CD4-positive, alpha-beta T cell (primary cell): ENCODE measurements around the gene SLC44A1. TPM values are rescaled to one million over a fixed set of nuclear protein-coding genes. Genes with fewer than 3 reads are reported as not detected.

Source experiments
- ATAC-seq: fragments of 200-7000 bp; cut with Tn5 transposase; one replicate; pipeline ENCODE4 v1.10.0; 2022; ENCODE audit warnings: mild to moderate bottlenecking; ENCODE audit not compliant: poor library complexity
- CTCF ChIA-PET: fragments of 350-600 bp; sonication (Branson Sonifier 250); formaldehyde crosslinking; loops from one replicate; lab custom pipeline; 2021; ENCODE audit warnings: antibody characterized with exemption, inconsistent platforms; lab: Charles Lee
- POLR2A ChIA-PET: fragments of 350-600 bp; sonication (Branson Sonifier 250); formaldehyde crosslinking; loops from one replicate; lab custom pipeline; 2021; ENCODE audit warnings: antibody characterized with exemption, inconsistent platforms; lab: Charles Lee
- DNase-seq, 14 experiments: peaks; one replicate each; pipeline ENCODE4 v3.0.0-alpha.2; 2013 to 2020; ENCODE audit warnings: mixed read lengths in 2 of 14
- H3K27ac ChIP-seq, 2 donors: one replicate each; pipeline versions ENCODE4 v1.5.1 to v1.7.0; 2013; ENCODE audit warnings: low read length in 2 of 2, low read depth in 1 of 2, mild to moderate bottlenecking in 1 of 2
- H3K27me3 ChIP-seq, 2 experiments: 1 replicate in 1 of 2; 2 replicates in 1 of 2; pipeline versions ENCODE4 v1.6.1 to v1.7.0; 2013; ENCODE audit warnings: low read length in 2 of 2, control low read depth in 1 of 2, mild to moderate bottlenecking in 1 of 2, moderate library complexity in 1 of 2; ENCODE audit not compliant: insufficient read depth in 2 of 2, control insufficient read depth in 1 of 2
- H3K36me3 ChIP-seq: one replicate; pipeline ENCODE4 v1.6.1; 2013; ENCODE audit warnings: low read length, control low read depth; ENCODE audit not compliant: insufficient read depth
- H3K4me1 ChIP-seq: one replicate; pipeline ENCODE4 v1.6.1; 2013; ENCODE audit warnings: low read length, control low read depth; ENCODE audit not compliant: insufficient read depth
- H3K4me3 ChIP-seq: one replicate; pipeline ENCODE4 v1.5.1; 2013; ENCODE audit warnings: mild to moderate bottlenecking, low read length, moderate library complexity
- H3K9me3 ChIP-seq, 2 experiments: 1 replicate in 1 of 2; 2 replicates in 1 of 2; pipeline versions ENCODE4 v1.6.1 to v1.7.0; 2013; ENCODE audit warnings: low read length in 2 of 2, mild to moderate bottlenecking in 2 of 2, control low read depth in 1 of 2, moderate library complexity in 1 of 2; ENCODE audit not compliant: control insufficient read depth in 1 of 2, insufficient read depth in 1 of 2
- H3K27ac Mint-ChIP-seq: one replicate; pipeline ENCODE4 v1.8.0; 2020; ENCODE audit warnings: mixed read lengths
- H3K27me3 Mint-ChIP-seq: one replicate; pipeline ENCODE4 v1.8.0; 2021; ENCODE audit warnings: mixed read lengths
- H3K36me3 Mint-ChIP-seq: one replicate; pipeline ENCODE4 v1.8.0; 2021; ENCODE audit warnings: low read depth, mixed read lengths
- H3K4me1 Mint-ChIP-seq: one replicate; pipeline ENCODE4 v1.8.0; 2021; ENCODE audit warnings: low read depth, mixed read lengths
- H3K4me3 Mint-ChIP-seq: one replicate; pipeline ENCODE4 v1.8.0; 2020; ENCODE audit warnings: mild to moderate bottlenecking, mixed read lengths
- H3K9me3 Mint-ChIP-seq: one replicate; pipeline ENCODE4 v1.8.0; 2020; ENCODE audit warnings: mixed read lengths
- CTCF ChIP-seq: fragments of 200-600 bp; IDR thresholded peaks from one replicate; pipeline ENCODE4 v1.8.0; 2022; ENCODE audit warnings: antibody characterized with exemption, mild to moderate bottlenecking
- intact Hi-C, 2 experiments: fragments of 100-400 bp; cut with DNase I in 1 of 2; cut with micrococcal nuclease in 1 of 2; formaldehyde crosslinking; loops; one replicate each; pipeline versions ENCODE4 v1.15.1 to v1.9.0; 2023 to 2025; cut with DNase I, micrococcal nuclease
- total RNA-seq, 174 experiments: library from RNA in 2 of 174; stranded (reverse) in 2 of 174; gene quantifications; one replicate each; pipeline ENCODE4 v1.2.3 and lab custom pipeline; 2021 to 2026

Gene SLC44A1
- total RNA-seq, 2 experiments from 2014 or later = 5.1 to 5.9 TPM

DNA sequence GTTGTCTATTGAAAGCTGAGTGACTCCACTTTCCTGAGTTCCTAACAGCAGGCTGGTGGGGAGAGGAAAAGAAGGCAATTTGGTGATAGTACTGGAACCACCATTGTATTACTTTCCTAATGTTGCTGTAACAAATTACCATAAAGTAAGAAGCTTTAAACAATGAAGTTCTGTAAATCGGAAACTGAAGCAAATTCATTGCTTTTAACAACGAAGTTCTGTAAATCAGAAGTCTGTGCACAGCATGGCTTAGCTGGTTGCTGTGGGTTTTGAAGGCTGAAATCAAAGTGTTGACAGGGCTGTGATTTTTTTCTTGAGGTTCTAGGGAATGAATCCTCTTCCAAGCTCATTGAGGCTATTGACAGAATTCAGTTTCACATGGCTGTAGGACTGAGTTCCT lies 72.3 kb downstream of the SLC44A1 start:
- H3K27me3 ChIP-seq = no peaks in the 10 kb centered on the region
- no peak overlapping the region for H3K27ac Mint-ChIP-seq
- H3K9me3 Mint-ChIP-seq = no peaks in the 10 kb centered on the region

DNA sequence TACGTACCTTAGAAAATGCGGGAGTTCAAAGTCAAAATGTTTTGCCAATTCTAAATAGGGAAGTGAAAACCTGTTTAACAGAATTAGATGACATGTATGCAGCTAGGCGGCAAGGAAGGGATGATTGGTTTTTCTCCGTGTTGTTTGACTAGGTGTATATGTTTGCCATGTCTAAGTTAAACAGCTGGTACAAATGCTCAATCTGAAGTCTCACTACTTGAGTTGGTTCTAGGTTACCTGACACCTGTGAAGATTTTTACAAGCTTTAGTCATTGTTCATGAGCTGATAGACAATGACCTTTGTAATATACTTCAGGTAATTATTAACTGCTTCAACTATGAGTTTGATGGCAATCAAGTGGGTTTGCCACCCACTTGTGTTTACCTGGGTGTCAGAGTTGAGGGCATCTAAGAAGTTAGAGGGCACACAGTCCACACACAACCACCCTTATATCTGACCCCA lies 74.3 kb downstream of the SLC44A1 start:
- Histone ChIP-seq H3K4me3 (no peak overlapping the region), H3K27ac (no peak overlapping the region), H3K36me3 (no peaks in the 10 kb centered on the region), H3K9me3 (no peaks in the 10 kb centered on the region), H3K27me3 (no peaks in the 10 kb centered on the region), H3K4me1 (no peaks in the 10 kb centered on the region)
- ChIA-PET CTCF (no interaction called here), POLR2A (no interaction called here)
- H3K9me3 Mint-ChIP-seq = no peaks in the 10 kb centered on the region
- no peaks in the 10 kb centered on the region for H3K27me3 Mint-ChIP-seq
- no peak overlapping the region for H3K4me3 Mint-ChIP-seq
- intact Hi-C loops = no loop called here
- ATAC-seq = no peak
- no peak for TF ChIP-seq CTCF
- DNase-seq = no peak
- H3K4me1 Mint-ChIP-seq = no peaks in the 10 kb centered on the region
- no peak overlapping the region for H3K27ac Mint-ChIP-seq
- H3K36me3 Mint-ChIP-seq = peaks cover 20% of the 10 kb centered on the region

More for the DNA sequence above, 72.3 kb downstream of the SLC44A1 start:
- no peak for ATAC-seq
- intact Hi-C loops = no loop called here
- Histone ChIP-seq H3K4me1 (no peaks in the 10 kb centered on the region), H3K9me3 (no peaks in the 10 kb centered on the region), H3K4me3 (no peak overlapping the region), H3K27ac (no peak overlapping the region), H3K36me3 (no peaks in the 10 kb centered on the region)
- no peaks in the 10 kb centered on the region for H3K27me3 Mint-ChIP-seq
- peaks cover 28% of the 10 kb centered on the region for H3K36me3 Mint-ChIP-seq
- ChIA-PET POLR2A (no interaction called here), CTCF (no interaction called here)
- no peaks in the 10 kb centered on the region for H3K4me1 Mint-ChIP-seq
- no peak for TF ChIP-seq CTCF
- H3K4me3 Mint-ChIP-seq = no peak overlapping the region
- no peak for DNase-seq

GRCh38 chr9:105319202-105319813 lies 74.9 kb downstream of the SLC44A1 start:
- no peaks in the 10 kb centered on the region for H3K4me1 Mint-ChIP-seq
- no peak for ATAC-seq
- ChIA-PET CTCF (no interaction called here), POLR2A (no interaction called here)
- peaks cover 16% of the 10 kb centered on the region for H3K36me3 Mint-ChIP-seq
- no peaks in the 10 kb centered on the region for H3K9me3 Mint-ChIP-seq
- no peaks in the 10 kb centered on the region for H3K36me3 ChIP-seq
- no peaks in the 10 kb centered on the region for H3K27me3 Mint-ChIP-seq
- no peak overlapping the region for H3K27ac Mint-ChIP-seq
- no peak overlapping the region for H3K4me3 ChIP-seq
- H3K4me1 ChIP-seq = no peaks in the 10 kb centered on the region
- H3K4me3 Mint-ChIP-seq = no peak overlapping the region
- intact Hi-C loops = no loop called here
- no peak overlapping the region for H3K27ac ChIP-seq
- no peak for DNase-seq
- H3K9me3 ChIP-seq = no peaks in the 10 kb centered on the region
- no peak for TF ChIP-seq CTCF
- H3K27me3 ChIP-seq = no peaks in the 10 kb centered on the region
